Subcutaneous abdominal adipose tissue (tissue), 5 donors: ENCODE measurements around the gene R3HDM4.
"Not testable (repeated sequence)": the region's sequence is repeated elsewhere in the genome, so short reads cannot be mapped to it uniquely, and the experiment has no call there.

Experiments used
- H3K27ac ChIP-seq: one replicate; pipeline ENCODE4 v1.7.0; 2013; ENCODE audit warnings: low read depth, mild to moderate bottlenecking, inconsistent platforms, low read length, moderate library complexity
- H3K27me3 ChIP-seq, 5 donors: one replicate each; pipeline ENCODE4 v1.7.0; 2013; ENCODE audit warnings: low read length in 5 of 5, inconsistent platforms in 1 of 5; ENCODE audit not compliant: control insufficient read depth in 5 of 5, insufficient read depth in 4 of 5
- H3K36me3 ChIP-seq, 5 donors: one replicate each; pipeline ENCODE4 v1.7.0; 2013; ENCODE audit warnings: low read length in 5 of 5; ENCODE audit not compliant: control insufficient read depth in 5 of 5, insufficient read depth in 5 of 5
- H3K4me1 ChIP-seq, 5 donors: one replicate each; pipeline ENCODE4 v1.7.0; 2013; ENCODE audit warnings: low read length in 5 of 5, mild to moderate bottlenecking in 3 of 5, moderate library complexity in 1 of 5; ENCODE audit not compliant: control insufficient read depth in 5 of 5, insufficient read depth in 5 of 5
- H3K4me3 ChIP-seq, 5 donors: one replicate each; pipeline ENCODE4 v1.7.0; 2013; ENCODE audit warnings: low read length in 5 of 5, low read depth in 1 of 5
- H3K9ac ChIP-seq, 5 donors: one replicate each; pipeline ENCODE4 v1.7.0; 2013; ENCODE audit warnings: low read length in 5 of 5, mild to moderate bottlenecking in 4 of 5, moderate library complexity in 3 of 5
- H3K9me3 ChIP-seq, 5 donors: one replicate each; pipeline ENCODE4 v1.7.0; 2013; ENCODE audit warnings: low read length in 5 of 5; ENCODE audit not compliant: control insufficient read depth in 5 of 5
- donor health status: healthy.
- donor health status: healthy.
- donor health status: healthy.
- donor health status: healthy.
- donor health status: healthy.

R3HDM4 gene

DNA sequence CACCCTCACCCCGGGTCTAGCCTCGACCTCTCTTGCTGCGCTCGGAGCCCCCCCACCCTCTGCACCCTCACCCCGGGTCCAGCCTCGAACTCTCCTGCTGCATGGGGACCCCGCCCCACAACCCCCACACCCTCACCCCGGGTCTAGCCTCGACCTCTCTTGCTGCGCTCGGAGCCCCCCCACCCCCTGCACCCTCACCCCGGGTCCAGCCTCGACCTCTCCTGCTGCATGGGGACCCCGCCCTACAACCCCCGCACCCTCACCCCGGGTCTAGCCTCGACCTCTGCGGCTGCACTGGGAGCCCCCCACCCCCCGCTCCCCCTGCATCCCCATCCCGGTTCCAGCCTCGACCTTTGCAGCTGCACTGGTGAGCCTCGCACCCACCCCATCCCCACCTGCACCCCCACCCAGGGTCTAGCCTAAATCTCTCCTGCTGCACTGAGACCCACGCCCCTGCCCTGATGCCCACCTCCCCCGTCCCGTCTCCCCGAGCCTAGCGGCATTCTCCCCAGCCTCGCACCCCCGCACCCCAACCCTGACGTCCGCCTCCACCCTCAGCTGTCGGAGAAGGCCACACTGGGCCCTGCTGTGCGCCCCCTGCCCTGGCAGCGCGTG is 51.8 kb downstream of the R3HDM4 start:
- Histone ChIP-seq H3K9ac (no peak overlapping the region), H3K4me3 (peak overlapping the region in 4 of 5 donors; percentile 70 to 88 (median 80)), H3K27me3 (peaks cover 0 to 4% (median 0%) of the 10 kb centered on the region in 5 donors), H3K9me3 (no peaks in the 10 kb centered on the region), H3K27ac (no peak overlapping the region), H3K4me1 (peaks cover 3 to 39% (median 29%) of the 10 kb centered on the region in 5 donors), H3K36me3 (peaks cover 0 to 10% (median 9%) of the 10 kb centered on the region in 5 donors)

DNA sequence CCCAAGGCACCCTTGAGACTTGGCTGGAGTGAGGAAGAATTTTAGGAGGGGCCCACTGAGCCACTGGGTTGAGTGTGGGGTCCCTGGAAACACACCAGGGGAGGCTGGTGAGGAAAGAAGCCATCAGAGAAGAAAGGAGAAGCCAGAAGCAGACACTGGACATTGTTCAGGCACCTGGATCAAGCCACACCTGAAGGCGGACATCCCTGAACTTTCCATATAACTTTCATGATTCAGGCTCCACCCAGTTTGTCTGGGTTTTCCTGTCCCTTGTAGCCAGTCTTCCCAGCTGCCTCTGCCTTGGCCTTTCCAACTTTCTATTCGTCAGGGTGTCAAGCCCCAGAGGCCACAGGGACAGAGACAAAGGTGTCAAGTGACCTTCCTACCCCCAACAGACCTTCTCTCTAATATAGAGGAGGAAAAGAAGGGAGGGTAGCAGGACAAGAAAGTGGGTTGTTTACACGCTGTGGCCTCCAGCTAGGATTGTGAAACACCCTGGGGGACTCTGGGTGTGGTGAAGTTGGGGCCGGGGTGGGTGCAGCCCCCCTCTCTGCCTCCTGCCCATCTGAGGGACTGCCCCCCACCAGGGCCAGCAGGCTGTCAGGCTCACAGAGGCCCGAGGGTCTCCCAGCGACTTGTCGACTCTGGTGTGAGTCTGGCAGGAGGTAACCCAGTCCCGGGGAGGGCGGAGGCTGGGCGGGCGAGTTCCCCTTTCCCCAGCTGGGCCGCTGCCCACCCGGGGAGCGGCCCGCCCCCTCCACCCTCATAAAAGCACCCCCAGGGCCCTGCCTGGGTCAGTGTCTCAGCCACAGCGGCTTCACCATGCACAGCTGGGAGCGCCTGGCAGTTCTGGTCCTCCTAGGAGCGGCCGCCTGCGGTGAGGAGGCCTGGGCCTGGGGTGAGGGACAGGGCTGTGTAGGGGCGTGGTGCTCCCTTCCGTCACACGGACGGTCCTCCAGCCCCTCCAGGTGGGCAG is 53.9 kb downstream of the R3HDM4 start, which contains the start of gene CFD:
Gene CFD (plus strand): TSS at position 797 of the 976 bp plus-strand sequence. CDS start 26 bp downstream, at position 823.
- peaks cover 3 to 38% (median 29%) of the 10 kb centered on the region in 5 donors for H3K4me1 ChIP-seq
- peak within 1 kb of the TSS; percentile 70 to 88 (median 80) for H3K4me3 ChIP-seq
- H3K27ac ChIP-seq = peak within 1 kb of the TSS; percentile 92
- H3K27me3 ChIP-seq = peaks cover 0 to 4% (median 0%) of the 10 kb centered on the region in 5 donors
- no peaks in the 10 kb centered on the region for H3K9me3 ChIP-seq
- H3K36me3 ChIP-seq = peaks cover 0 to 9% (median 8%) of the 10 kb centered on the region in 5 donors
- peak within 1 kb of the TSS; percentile 56 to 88 (median 76) for H3K9ac ChIP-seq

DNA sequence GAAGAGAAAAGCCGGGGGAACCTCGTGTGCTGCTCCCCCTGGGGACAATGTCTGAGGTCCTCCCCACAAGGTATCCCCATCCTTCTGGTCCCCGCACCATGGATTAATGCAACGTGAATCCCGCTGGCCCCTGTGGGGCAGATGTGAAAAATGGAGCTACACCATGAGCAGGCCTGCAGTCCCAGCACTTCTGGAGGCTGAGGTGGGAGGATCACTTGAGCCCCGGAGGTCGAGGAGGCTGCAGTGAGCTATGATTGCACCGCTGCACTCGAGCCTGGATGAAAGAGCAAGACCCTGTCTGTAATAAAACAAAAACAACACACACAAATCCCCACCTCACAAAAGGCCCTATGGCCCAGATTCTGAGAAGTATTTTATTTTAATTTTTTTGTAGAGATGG is 54.7 kb downstream of the R3HDM4 start:
- peaks cover 3 to 32% (median 26%) of the 10 kb centered on the region in 5 donors for H3K4me1 ChIP-seq
- H3K9ac ChIP-seq = no peak overlapping the region
- H3K27me3 ChIP-seq = peaks cover 0 to 4% (median 0%) of the 10 kb centered on the region in 5 donors
- peaks cover 0 to 5% (median 4%) of the 10 kb centered on the region in 5 donors for H3K36me3 ChIP-seq
- H3K9me3 ChIP-seq = no peaks in the 10 kb centered on the region
- H3K4me3 ChIP-seq = no peak overlapping the region
- peak overlapping the region; percentile 92 for H3K27ac ChIP-seq

DNA sequence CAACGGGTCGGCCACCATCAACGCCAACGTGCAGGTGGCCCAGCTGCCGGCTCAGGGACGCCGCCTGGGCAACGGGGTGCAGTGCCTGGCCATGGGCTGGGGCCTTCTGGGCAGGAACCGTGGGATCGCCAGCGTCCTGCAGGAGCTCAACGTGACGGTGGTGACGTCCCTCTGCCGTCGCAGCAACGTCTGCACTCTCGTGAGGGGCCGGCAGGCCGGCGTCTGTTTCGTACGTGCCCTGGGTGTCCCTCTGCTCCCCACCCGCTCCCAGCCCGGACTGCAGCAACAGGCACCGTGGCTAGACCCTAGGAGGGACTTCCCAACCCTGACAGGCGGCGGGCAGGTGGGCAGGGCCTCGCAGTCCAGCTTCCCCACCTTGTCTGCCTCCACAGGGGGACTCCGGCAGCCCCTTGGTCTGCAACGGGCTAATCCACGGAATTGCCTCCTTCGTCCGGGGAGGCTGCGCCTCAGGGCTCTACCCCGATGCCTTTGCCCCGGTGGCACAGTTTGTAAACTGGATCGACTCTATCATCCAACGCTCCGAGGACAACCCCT is 57.4 kb downstream of the R3HDM4 start:
- no peaks in the 10 kb centered on the region for H3K36me3 ChIP-seq
- H3K9ac ChIP-seq = no peak overlapping the region
- no peak overlapping the region for H3K27ac ChIP-seq
- H3K9me3 ChIP-seq = no peaks in the 10 kb centered on the region
- peaks cover 0 to 4% (median 0%) of the 10 kb centered on the region in 5 donors for H3K27me3 ChIP-seq
- peaks cover 3 to 29% (median 26%) of the 10 kb centered on the region in 5 donors for H3K4me1 ChIP-seq
- no peak overlapping the region for H3K4me3 ChIP-seq

- Histone ChIP-seq H3K4me1 (peaks cover 3 to 32% (median 27%) of the 10 kb centered on the region in 5 donors), H3K27ac (no peak overlapping the region), H3K9ac (no peak overlapping the region), H3K4me3 (no peak overlapping the region), H3K27me3 (peaks cover 0 to 4% (median 0%) of the 10 kb centered on the region in 5 donors), H3K36me3 (no peaks in the 10 kb centered on the region), H3K9me3 (no peaks in the 10 kb centered on the region)
Measured at GRCh38 chr19:855142-855541, 57.9 kb downstream of the R3HDM4 start.

GRCh38 chr19:854549-854948 is 58.5 kb downstream of the R3HDM4 start:
- no peak overlapping the region for H3K4me3 ChIP-seq
- no peaks in the 10 kb centered on the region for H3K9me3 ChIP-seq
- H3K27me3 ChIP-seq = peaks cover 0 to 4% (median 0%) of the 10 kb centered on the region in 5 donors
- H3K9ac ChIP-seq = no peak overlapping the region
- peaks cover 3 to 31% (median 23%) of the 10 kb centered on the region in 5 donors for H3K4me1 ChIP-seq
- H3K27ac ChIP-seq = no peak overlapping the region
- H3K36me3 ChIP-seq = no peaks in the 10 kb centered on the region

- not testable (repeated sequence) for H3K9ac ChIP-seq, H3K27ac ChIP-seq, H3K9me3 ChIP-seq, H3K27me3 ChIP-seq, H3K36me3 ChIP-seq, H3K4me3 ChIP-seq
- H3K4me1 ChIP-seq = peaks cover under 1 to 25% (median 18%) of the 10 kb centered on the region in 5 donors
Measured at GRCh38 chr19:853614-854220, 59.3 kb downstream of the R3HDM4 start.

DNA sequence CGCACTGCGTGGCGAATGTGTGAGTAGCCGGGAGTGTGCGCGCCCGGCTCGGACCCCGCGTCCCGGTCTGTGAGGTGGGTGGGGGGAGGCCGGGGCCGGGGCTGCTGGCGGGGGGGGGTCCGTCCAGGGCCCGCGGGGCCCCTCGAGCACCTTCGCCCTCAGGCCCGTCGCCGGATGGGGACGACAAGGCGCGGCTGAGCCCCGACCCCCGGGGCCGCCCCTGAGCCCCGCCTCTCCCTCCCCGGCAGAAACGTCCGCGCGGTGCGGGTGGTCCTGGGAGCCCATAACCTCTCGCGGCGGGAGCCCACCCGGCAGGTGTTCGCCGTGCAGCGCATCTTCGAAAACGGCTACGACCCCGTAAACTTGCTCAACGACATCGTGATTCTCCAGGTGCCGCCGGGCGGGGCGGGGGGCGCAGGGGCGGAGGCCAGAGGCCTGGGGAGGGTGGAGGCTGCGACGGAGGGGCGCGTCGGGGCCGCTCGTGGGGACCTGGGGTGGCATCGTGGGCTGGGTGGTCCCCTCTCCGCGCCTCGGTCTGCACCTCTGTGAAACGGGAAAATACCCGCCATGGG is 59.9 kb downstream of the R3HDM4 start:
- no peaks in the 10 kb centered on the region for H3K36me3 ChIP-seq
- H3K27ac ChIP-seq = no peak overlapping the region
- H3K4me3 ChIP-seq = no peak overlapping the region
- H3K27me3 ChIP-seq = peaks cover 0 to 4% (median 0%) of the 10 kb centered on the region in 5 donors
- peaks cover 0 to 25% (median 16%) of the 10 kb centered on the region in 5 donors for H3K4me1 ChIP-seq
- H3K9me3 ChIP-seq = no peaks in the 10 kb centered on the region
- H3K9ac ChIP-seq = no peak overlapping the region
